HUDEP-2 (cell line): ENCODE results near the gene OR10W1.

Source experiments
- DNase-seq, 76 experiments: peaks; one replicate each; lab custom pipeline; 2025; ENCODE audit not compliant: unreplicated experiment in 76 of 76; lab: John Stamatoyannopoulos, UW

OR10W1 gene, protein sequence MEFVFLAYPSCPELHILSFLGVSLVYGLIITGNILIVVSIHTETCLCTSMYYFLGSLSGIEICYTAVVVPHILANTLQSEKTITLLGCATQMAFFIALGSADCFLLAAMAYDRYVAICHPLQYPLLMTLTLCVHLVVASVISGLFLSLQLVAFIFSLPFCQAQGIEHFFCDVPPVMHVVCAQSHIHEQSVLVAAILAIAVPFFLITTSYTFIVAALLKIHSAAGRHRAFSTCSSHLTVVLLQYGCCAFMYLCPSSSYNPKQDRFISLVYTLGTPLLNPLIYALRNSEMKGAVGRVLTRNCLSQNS

DNA sequence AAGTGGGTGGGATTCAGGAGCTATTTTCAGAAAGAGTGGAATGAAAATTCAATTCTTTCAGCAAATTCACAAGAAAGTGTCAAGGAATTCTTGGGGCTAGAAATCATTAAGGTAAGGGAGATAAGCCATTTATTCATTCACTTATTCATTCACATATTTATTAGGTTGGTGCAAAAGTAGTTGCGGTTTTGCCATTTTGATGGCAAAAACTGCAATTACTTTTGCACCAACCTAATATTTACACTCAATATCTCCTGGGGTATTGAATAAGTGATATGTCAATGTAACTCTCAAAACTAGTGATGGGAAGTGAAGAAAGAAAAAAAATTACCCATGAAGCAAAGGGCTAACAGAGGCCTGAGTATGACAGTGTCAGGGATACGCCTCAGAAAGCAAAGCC, at the start of gene OR10W1:
OR10W1 (minus strand) TSS at position 119 of the 400 bp plus-strand sequence. CDS start 402 bp downstream, outside the sequence.
- no peak for DNase-seq

DNA sequence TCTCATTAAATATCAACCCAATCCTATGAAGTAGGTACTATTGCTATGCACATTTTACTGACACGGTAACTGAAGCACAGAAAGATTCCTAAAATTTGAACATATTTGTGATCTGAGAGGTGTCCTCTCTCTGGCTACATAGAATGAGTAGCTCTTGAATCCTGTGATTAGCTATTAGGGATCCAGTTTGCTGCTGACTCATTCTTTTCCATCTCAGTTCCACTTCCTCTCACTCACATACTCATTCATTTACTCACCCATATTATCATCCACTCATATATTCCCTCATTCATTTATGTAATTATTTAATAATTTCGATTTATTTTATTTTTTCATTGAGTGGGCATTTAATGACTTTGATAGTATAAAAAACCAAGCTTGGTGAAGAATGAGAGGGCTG, 48.1 kb upstream of the OR10W1 start:
- DNase-seq: no peak

GRCh38 chr11:58301576-58301975, 33.5 kb upstream of the OR10W1 start:
- no peak for DNase-seq

GRCh38 chr11:58292017-58292416, 24.0 kb upstream of the OR10W1 start:
- DNase-seq: no peak

GRCh38 chr11:58289266-58289665, 21.2 kb upstream of the OR10W1 start:
- no peak for DNase-seq

DNA sequence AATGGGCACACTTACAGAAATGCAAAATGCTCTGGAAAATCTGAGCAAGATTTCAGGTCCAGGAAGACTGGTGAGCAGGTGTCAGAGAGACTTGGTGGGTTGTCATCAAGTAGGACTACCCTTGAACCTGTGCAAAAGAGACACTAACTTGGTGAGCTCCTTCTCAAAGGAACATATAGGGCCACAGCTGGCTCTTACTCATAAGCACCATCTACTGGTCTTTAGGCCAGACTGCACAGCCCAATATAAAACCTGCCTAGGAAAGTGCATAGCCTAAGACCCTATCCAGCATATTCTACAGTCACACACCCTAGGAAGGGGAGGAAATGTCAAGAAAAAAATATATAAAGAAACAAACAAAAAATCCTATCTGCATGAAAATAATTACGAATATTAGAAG, 18.2 kb upstream of the OR10W1 start:
- DNase-seq: peak in 10 of 76 experiments; percentile 1 to 15 (median 4)

- no peak for DNase-seq
These were observed 17.5 kb upstream of the OR10W1 start for GRCh38 chr11:58285483-58286040.

DNA sequence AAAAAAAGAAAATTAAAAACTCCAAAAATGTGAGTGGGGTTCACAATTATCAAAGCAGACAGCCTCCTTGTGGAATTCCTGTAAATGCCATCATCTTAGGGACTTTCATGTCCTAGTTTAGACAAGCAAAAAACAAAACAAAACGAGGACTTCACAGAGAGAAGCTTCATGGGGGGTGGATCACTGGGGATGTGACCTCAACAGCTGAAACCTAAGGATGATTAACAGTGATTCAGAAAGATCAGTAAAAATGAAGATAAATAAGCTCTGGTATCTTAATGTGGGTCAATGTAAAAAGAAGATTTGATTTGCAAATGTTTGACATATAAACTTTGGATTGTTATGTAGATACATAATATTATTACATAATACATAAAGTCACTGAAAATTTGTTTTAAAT, 8.1 kb upstream of the OR10W1 start:
- no peak for DNase-seq

DNA sequence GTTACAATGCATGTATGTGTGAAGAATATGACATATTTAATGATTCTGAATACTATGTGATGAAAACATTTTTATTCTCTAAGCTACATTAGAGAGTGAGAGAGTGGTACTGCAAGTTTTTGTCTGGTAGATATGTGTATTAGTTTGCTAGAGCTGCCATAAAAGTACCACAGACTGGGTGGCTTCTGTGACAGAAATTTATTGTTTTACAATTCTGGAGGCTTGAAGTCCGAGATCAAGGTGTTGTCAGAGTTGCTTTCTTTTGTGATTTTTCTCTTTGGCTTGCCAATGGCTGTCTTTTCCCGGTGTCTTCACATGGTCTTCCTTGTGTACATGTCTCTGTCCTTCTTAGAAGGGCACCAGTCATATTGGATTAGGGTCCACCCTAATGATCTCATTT, 6.9 kb upstream of the OR10W1 start:
- DNase-seq: no peak

- no peak for DNase-seq
These were observed 8.1 kb downstream of the OR10W1 start for GRCh38 chr11:58259983-58260382.

DNA sequence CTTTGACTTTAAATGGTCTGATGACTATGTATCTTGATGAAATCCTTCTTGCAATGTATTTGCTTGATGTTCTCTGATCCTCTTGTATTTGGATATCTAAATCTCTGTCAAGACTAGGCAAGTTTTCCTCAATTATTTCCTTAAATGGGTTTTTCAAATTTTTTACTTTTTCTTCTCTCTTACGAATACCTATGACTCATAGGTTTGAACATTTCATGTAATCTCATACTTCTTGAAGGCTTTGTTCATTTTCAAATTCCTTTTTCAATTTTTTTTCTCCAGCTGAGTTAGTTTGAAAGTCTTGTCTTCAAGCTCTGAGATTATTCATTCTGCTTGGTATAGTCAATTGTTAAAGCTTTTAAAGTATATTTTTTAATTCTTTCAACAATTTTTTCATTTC, 13.1 kb downstream of the OR10W1 start:
- no peak for DNase-seq

- no peak for DNase-seq
These were observed 24.1 kb downstream of the OR10W1 start for GRCh38 chr11:58243954-58244353.

DNA sequence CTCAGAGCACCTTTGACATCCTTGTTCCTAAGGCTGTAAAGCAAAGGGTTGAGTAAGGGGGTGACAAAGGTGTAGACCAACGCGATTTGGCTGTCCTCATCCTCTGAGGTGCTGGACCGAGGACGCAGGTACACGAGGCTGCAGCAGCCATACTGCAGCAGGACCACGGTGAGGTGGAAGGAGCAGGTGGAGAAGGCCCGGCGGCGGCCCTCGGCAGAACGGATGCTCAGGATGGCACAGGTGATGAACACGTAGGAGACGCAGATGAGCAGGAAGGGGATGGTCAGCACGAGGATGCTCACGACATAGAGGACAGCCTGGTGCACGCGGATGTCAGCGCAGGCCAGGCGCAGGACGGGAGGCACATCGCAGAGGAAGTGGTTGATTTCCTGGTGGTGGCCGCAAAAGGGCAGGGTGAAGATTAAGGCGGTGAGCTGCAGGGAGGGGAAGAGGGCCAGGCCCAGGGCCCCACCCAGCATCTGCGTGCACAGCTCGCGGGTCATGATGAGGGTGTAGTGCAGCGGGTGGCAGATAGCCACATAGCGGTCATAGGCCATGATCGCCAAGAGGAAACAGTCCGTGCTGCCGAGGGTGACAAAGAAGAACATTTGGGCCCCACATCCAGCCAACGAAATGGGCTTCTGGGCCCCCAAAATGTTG, 40.0 kb downstream of the OR10W1 start:
- no peak for DNase-seq

- DNase-seq: no peak
These were observed 45.3 kb downstream of the OR10W1 start for GRCh38 chr11:58222721-58223120.
